Frontal cortex (tissue), 4 donors: ENCODE measurements around the gene CADM2. TPM values are rescaled to one million over a fixed set of nuclear protein-coding genes. Genes with fewer than 3 reads are reported as not detected.
A peak's percentile ranks its signal among the peaks of the same experiment; 100 is the strongest.
"Not testable (repeated sequence)": the region's sequence is repeated elsewhere in the genome, so short reads cannot be mapped to it uniquely, and the experiment has no call there.

Source experiments
- DNase-seq, 2 donors: peaks; one replicate each; pipeline ENCODE4 v3.0.0; 2012; ENCODE audit warnings: low spot score in 2 of 2
- FAIRE-seq: peaks from 2 replicates; lab custom pipeline; 2012; peaks lifted over from hg19 to GRCh38; lab: Jason Lieb, UNC
- total RNA-seq: library from RNA; depleted of rRNA; stranded (reverse); fragments of >200 nt; gene quantifications from one replicate; pipeline ENCODE4 v1.2.3, GENCODE V29; 2014
- donor health status: control.
- donor health status: control.
- donor health status: control.

Gene CADM2
- total RNA-seq, 1 donor from 2014 or later: 64.8 TPM

DNA sequence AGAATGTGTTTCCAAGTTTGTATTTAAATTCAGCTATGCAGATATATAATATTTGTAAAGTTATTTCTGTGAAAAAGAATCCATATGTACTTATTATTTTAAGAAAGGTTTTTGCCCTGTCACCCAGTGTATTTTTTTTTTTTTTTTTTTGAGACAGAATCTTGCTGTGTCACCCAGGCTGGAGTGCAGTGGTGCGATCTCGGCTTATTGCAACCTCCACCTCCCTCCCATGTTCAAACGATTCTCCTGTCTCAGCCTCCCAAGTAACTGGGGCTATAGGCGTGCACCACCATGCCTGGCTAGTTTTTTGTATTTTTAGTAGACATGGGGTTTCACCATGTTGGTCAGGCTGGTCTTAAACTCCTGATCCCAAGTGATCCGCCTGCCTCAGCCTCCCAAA lies 548.3 kb downstream of the CADM2 start:
- not testable (repeated sequence) for FAIRE-seq, DNase-seq

- FAIRE-seq (no peak), DNase-seq (no peak)
Measured at GRCh38 chr3:85508659-85509058, 549.9 kb downstream of the CADM2 start.

GRCh38 chr3:85516146-85516545 lies 557.4 kb downstream of the CADM2 start:
- DNase-seq (no peak), FAIRE-seq (no peak)

DNA sequence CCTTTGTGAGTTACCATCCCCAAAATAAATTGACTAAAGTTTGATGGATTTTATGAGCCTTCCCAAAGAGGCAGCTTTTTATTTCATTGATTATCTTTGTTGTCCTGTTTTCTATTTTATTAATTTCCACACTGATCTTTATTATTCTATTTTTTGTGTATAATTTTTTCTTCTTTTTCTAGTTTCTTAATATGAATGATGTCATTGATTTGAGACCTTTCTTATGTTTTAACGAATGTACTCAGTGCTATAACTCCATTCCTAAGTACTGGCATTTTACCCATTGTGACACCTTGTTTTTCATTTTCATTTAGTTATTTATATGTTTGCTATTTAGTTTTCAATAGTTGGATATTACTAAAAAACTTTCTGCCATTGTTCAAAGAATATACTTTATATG lies 565.3 kb downstream of the CADM2 start:
- FAIRE-seq (peak; percentile 34), DNase-seq (no peak)

GRCh38 chr3:85525264-85525663 lies 566.5 kb downstream of the CADM2 start:
- FAIRE-seq (no peak), DNase-seq (no peak)

- no peak for FAIRE-seq
- no peak for DNase-seq
Measured at GRCh38 chr3:85533586-85533985, 574.8 kb downstream of the CADM2 start.

GRCh38 chr3:85535517-85535916 lies 576.7 kb downstream of the CADM2 start:
- DNase-seq: no peak
- no peak for FAIRE-seq

GRCh38 chr3:85539232-85539631 lies 580.4 kb downstream of the CADM2 start:
- peak; percentile 44 for FAIRE-seq
- DNase-seq: no peak

DNA sequence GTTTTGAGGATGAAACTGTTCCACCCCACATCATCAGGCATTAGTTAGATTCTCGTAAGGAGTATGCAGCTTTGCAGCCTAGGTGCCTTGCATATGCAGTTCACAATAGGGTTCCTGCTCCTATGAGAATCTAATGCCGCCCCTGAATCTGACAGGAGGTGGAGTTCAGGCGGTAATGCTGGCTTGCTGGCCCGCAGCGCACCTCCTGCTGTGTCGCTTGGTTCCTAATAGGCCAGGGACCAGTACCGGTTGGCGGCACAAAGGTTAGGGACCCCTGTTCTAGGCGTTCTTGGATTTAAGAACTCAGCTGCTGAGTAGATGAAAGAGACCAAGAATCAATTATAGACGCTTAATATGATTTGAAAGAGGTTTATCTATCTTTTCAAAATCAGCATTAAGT lies 595.4 kb downstream of the CADM2 start:
- no peak for FAIRE-seq
- DNase-seq: no peak

DNA sequence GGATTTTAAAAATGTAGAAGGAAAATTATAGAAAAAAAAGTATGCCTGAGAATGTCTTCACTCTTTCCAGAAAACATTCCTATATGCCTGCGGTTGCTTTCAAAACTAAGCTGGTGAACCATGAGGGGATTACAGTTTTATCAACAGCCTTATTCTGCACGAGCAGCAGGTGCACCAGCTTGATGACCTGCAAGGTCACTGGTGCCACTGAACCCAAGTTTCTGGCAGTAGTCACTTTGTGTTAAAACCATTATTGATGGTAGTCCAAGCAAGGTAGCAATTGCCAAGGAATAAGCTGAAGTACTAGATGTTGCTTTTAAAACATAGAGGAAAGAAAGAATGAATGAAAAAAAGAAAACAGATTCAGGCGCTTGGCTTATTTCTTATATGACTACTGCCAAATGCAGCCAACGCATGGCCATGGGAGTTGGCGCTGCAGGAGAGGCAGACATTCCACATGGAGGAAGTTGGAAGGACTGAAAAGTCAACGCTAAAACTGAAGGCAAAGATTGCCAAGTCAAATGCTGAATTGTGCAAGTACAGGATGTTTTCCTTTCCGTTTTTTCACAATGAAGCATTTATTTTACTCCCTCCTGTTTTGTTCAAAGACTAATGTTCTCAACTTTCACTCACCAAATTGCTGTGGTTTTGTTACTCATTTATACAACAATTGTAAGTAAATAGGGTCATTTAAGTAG lies 601.4 kb downstream of the CADM2 start:
- DNase-seq (no peak), FAIRE-seq (no peak)

DNA sequence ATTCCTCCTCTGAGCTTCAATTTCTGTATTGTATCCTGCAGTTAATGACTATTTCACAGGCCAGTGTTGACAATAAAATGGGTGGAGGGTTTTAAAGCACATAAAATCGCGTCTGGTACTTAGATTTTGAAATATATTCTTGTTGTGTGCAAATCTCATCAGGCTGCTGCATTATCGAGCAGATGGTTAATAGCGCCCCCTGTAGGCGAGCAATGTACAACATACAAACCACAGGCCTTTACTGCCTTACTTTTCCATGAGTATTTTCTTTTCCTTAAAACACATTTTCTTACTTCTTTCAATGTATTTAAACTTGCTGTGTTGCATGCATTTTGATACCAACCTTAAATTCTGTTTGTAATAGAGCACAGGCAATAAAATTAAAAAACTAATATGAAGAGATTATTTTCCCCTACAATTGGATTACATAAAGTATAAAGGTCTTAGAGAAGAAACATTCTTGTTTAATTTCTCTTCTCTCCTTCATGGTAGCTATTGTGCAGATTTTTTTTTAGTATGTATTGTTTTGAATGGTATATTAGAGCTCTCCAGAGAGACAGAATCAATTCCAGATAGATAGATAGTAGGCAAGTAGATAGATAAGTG lies 608.4 kb downstream of the CADM2 start:
- DNase-seq (no peak), FAIRE-seq (peak; percentile 6)

DNA sequence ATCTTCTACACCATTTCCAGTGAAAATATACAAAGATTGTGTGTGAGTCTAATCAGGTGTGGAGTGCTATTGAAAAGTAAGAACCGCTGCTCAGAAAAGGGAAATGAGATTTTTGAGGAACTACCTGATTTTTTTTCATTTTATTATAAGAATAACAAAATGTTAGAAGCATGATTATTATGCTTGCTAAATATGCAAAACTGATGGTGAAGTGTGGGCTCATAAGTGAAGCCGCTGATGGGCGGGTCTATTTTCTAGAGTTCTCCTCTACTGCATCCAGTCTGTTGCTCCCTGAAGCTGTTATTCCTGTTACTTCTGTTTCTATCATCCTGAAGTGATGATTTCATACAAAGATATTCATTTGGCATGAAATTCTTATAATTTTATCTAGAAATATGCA lies 612.0 kb downstream of the CADM2 start:
- FAIRE-seq: no peak

GRCh38 chr3:85571835-85572234 lies 613.0 kb downstream of the CADM2 start:
- DNase-seq: no peak
- FAIRE-seq: no peak

More for the DNA sequence above, 612.0 kb downstream of the CADM2 start:
- DNase-seq: no peak

DNA sequence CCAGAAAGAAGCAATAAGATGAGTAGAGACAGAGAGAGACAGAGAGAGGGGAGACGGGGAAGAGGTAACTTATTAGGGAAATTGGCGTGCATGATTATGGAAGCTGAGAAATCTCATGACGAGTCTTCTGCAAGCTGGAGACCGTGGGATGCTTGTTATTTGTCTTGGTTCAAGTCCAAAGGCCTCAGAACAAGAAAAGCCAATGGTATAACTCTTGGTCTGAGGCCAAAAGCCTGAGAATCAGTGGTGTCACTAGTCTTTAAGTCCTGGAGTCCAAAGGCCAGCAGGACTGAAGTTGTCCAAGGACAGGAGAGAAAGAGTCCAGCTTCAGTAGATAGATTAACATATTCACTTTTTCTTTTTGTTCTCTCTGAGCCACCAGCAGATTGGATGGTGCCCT lies 613.6 kb downstream of the CADM2 start:
- no peak for FAIRE-seq
- no peak for DNase-seq

- DNase-seq (no peak), FAIRE-seq (peak; percentile 61)
Measured at GRCh38 chr3:85572978-85573377, 614.2 kb downstream of the CADM2 start.

GRCh38 chr3:85574006-85574705 lies 615.4 kb downstream of the CADM2 start:
- FAIRE-seq (no peak), DNase-seq (no peak)

DNA sequence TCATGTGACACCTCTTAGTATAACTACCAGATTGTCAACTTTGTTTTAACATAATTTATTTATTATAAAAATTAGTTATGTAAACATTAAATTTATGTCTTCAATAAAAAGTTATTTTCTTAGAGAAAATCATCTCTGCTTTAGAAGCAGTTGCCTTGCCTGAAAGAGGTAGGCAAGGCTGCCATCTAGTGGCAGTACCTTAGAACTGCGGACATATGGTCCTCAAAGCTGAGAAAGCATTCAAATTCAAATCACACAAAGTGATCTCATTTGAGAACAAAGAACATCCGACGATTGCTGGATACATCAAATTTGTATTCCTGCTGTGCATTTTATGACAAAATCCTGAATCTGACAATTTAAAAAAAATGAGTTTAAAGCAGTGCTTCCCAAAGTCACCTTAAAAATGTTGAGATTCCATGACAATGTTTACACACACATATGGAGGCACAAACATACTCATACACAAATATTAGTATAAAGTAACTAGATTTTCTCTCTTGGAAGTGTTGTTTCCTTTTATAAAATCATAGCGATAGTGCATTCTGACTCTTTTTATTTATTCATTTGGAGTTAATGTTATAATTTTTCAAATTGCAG lies 617.4 kb downstream of the CADM2 start:
- DNase-seq: peak; percentile 25 to 33
- FAIRE-seq: peak; percentile 99

DNA sequence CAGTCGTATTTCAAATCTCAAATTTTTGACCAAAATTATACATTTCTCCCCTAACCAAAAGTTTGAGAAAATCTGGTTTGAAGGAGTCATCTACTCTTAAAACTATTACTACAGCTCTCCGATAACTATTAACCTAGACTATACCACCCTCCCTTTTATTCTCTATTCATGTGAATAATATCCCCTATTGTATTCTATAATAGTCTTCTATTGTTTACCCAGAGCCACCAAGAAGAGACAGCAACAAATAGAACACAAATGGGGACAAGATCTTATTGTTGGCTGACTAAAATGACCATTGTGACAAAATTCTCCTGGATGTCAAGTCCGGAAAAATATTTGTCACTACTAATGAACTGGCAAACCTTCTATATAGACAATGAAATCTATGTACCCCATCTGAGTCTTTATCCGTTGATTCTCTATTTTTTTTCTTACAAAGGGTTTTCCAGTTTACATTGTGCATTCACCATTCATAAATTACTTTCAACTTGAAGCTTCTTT lies 618.0 kb downstream of the CADM2 start:
- DNase-seq (peak in 1 of 2 donors; percentile 19), FAIRE-seq (peak; percentile 99)

DNA sequence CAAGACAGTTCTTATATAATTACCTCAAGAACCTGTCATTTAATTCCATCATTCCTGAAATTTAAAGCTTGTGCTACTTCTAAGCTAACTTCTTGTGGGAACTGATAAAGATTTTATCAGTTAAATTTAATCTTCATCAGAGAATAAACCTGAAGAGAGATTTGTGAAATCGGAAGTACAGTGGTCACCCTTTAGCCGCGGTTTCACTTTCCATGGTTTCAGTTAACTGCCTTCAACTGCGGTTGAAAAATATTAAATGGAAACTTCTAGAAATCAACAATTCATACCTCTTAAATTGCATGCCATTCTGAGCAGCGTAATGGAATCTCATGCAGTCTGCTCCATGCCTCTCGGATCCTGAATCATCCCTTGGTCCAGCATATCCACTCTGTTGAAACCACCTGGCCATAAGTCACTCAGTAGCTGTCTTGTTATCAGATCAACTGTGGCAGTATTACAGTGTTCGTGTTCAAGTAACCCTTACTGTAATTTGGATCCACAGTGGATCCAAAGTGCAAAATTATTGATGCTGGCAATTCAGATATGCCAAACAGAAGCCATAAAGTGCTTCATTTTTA lies 626.1 kb downstream of the CADM2 start:
- FAIRE-seq: no peak
- DNase-seq: no peak

- no peak for DNase-seq
- no peak for FAIRE-seq
Measured at GRCh38 chr3:85586018-85586417, 627.2 kb downstream of the CADM2 start.
